WTC11 (cell line): Measurements from ENCODE around the gene PDE6D. TPM values are rescaled to one million over a fixed set of nuclear protein-coding genes. Genes with fewer than 3 reads are reported as not detected.

Experiments
- ATAC-seq: fragments of 200-7000 bp; cut with Tn5 transposase; 2 replicates; pipeline ENCODE4 v1.10.0; 2021; ENCODE audit warnings: mild to moderate bottlenecking, moderate library complexity
- CTCF ChIA-PET: fragments of 300-600 bp; sonication (Branson Sonifier 250); formaldehyde crosslinking; loops from one replicate; lab custom pipeline; 2021; ENCODE audit warnings: antibody characterized with exemption; lab: Charles Lee
- POLR2A ChIA-PET: fragments of 350-600 bp; sonication (Branson Sonifier 250); formaldehyde crosslinking; loops from one replicate; lab custom pipeline; 2021; ENCODE audit warnings: antibody characterized with exemption; lab: Charles Lee
- DNase-seq: peaks from one replicate; pipeline ENCODE4 v3.0.0; 2021; ENCODE audit warnings: low spot score
- H3K27ac Mint-ChIP-seq: 2 replicates; pipeline ENCODE4 v1.8.0; 2021; ENCODE audit warnings: mixed read lengths
- H3K27me3 Mint-ChIP-seq: 2 replicates; pipeline ENCODE4 v1.8.0; 2021; ENCODE audit warnings: low read depth, mild to moderate bottlenecking, moderate library complexity, mixed read lengths
- H3K36me3 Mint-ChIP-seq: 2 replicates; pipeline ENCODE4 v1.8.0; 2021; ENCODE audit warnings: mixed read lengths
- H3K4me1 Mint-ChIP-seq: 2 replicates; pipeline ENCODE4 v1.8.0; 2022; ENCODE audit warnings: mixed read lengths
- H3K4me3 Mint-ChIP-seq: 2 replicates; pipeline ENCODE4 v1.8.0; 2021; ENCODE audit warnings: mild to moderate bottlenecking, moderate library complexity, mixed read lengths
- H3K9me3 Mint-ChIP-seq: 2 replicates; pipeline ENCODE4 v1.8.0; 2021; ENCODE audit warnings: mixed read lengths
- AR ChIP-seq: fragments of 250-450 bp; sonication (Bioruptor Pico); IDR thresholded peaks from 2 replicates; pipeline ENCODE4 v1.9.0; 2021; ENCODE audit warnings: mild to moderate bottlenecking
- CDX4 ChIP-seq: fragments of 250-450 bp; sonication (Bioruptor Pico); IDR thresholded peaks from 2 replicates; pipeline ENCODE4 v1.9.0; 2021; ENCODE audit warnings: moderate library complexity, mild to moderate bottlenecking, inconsistent platforms, borderline replicate concordance
- ELF4 ChIP-seq: sonication (generic); formaldehyde crosslinking; IDR thresholded peaks from 2 replicates; pipeline ENCODE4 v1.8.1; 2022; ENCODE audit warnings: low read depth, mild to moderate bottlenecking, moderate library complexity, missing genetic modification reagents
- ESRRA ChIP-seq: sonication (generic); formaldehyde crosslinking; IDR thresholded peaks from 2 replicates; pipeline ENCODE4 v1.8.1; 2022; ENCODE audit warnings: mild to moderate bottlenecking, missing genetic modification reagents, borderline replicate concordance
- FOXK1 ChIP-seq: sonication (generic); formaldehyde crosslinking; IDR thresholded peaks from 2 replicates; pipeline ENCODE4 v1.8.0; 2022; ENCODE audit warnings: mild to moderate bottlenecking, moderate library complexity, missing genetic modification reagents
- FOXP4 ChIP-seq: sonication (generic); formaldehyde crosslinking; IDR thresholded peaks from 2 replicates; pipeline ENCODE4 v1.8.0; 2022; ENCODE audit warnings: mild to moderate bottlenecking, missing genetic modification reagents
- IRF2 ChIP-seq: sonication (generic); formaldehyde crosslinking; IDR thresholded peaks from 2 replicates; pipeline ENCODE4 v1.8.0; 2022; ENCODE audit warnings: low read depth, missing genetic modification reagents, borderline replicate concordance
- MYBL2 ChIP-seq: sonication (generic); formaldehyde crosslinking; IDR thresholded peaks from 2 replicates; pipeline ENCODE4 v1.8.1; 2023; ENCODE audit warnings: mild to moderate bottlenecking, moderate library complexity, missing genetic modification reagents
- NFATC4 ChIP-seq: fragments of 250-450 bp; sonication (Bioruptor Pico); IDR thresholded peaks from 2 replicates; pipeline ENCODE4 v1.9.0; 2021; ENCODE audit warnings: mild to moderate bottlenecking
- RELA ChIP-seq: sonication (generic); formaldehyde crosslinking; IDR thresholded peaks from 2 replicates; pipeline ENCODE4 v1.8.1; 2022; ENCODE audit warnings: missing genetic modification reagents, mild to moderate bottlenecking, borderline replicate concordance
- SMAD4 ChIP-seq: sonication (generic); formaldehyde crosslinking; IDR thresholded peaks from 2 replicates; pipeline ENCODE4 v1.8.0; 2022; ENCODE audit warnings: mild to moderate bottlenecking, missing genetic modification reagents
- TCF7 ChIP-seq: sonication (generic); formaldehyde crosslinking; IDR thresholded peaks from 2 replicates; pipeline ENCODE4 v1.8.0; 2022; ENCODE audit warnings: mild to moderate bottlenecking, low read depth, missing genetic modification reagents, moderate library complexity
- TEAD4 ChIP-seq: sonication (generic); formaldehyde crosslinking; IDR thresholded peaks from 2 replicates; pipeline ENCODE4 v1.8.0; 2022; ENCODE audit warnings: mild to moderate bottlenecking, missing genetic modification reagents
- ZNF263 ChIP-seq: sonication (generic); formaldehyde crosslinking; IDR thresholded peaks from 2 replicates; pipeline ENCODE4 v1.8.1; 2022; ENCODE audit warnings: low read depth, mild to moderate bottlenecking, moderate library complexity, missing genetic modification reagents
- ZNF416 ChIP-seq: fragments of 250-450 bp; sonication (Bioruptor Pico); IDR thresholded peaks from 2 replicates; pipeline ENCODE4 v1.9.0; 2021; ENCODE audit warnings: mild to moderate bottlenecking, inconsistent platforms
- total RNA-seq: library from RNA; stranded (reverse); gene quantifications from 3 replicates; pipeline ENCODE4 v1.2.3, GENCODE V29; 2021
- TF ChIP-seq, protein P1 (sequence below): fragments of 250-450 bp; sonication (Bioruptor Pico); IDR thresholded peaks from 2 replicates; pipeline ENCODE4 v1.9.0; 2021; ENCODE audit warnings: mild to moderate bottlenecking

Gene PDE6D
- total RNA-seq, 1 experiment from 2014 or later = 30.2 TPM

GRCh38 chr2:231687133-231687852 is 93.8 kb downstream of the PDE6D start (continued):
- TF ChIP-seq SMAD4 (CRISPR knock-in tag) (no peak), ESRRA (CRISPR knock-in tag) (no peak)
- TF ChIP-seq, protein P1, sequence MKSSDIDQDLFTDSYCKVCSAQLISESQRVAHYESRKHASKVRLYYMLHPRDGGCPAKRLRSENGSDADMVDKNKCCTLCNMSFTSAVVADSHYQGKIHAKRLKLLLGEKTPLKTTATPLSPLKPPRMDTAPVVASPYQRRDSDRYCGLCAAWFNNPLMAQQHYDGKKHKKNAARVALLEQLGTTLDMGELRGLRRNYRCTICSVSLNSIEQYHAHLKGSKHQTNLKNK (CRISPR knock-in tag) = no peak

DNA sequence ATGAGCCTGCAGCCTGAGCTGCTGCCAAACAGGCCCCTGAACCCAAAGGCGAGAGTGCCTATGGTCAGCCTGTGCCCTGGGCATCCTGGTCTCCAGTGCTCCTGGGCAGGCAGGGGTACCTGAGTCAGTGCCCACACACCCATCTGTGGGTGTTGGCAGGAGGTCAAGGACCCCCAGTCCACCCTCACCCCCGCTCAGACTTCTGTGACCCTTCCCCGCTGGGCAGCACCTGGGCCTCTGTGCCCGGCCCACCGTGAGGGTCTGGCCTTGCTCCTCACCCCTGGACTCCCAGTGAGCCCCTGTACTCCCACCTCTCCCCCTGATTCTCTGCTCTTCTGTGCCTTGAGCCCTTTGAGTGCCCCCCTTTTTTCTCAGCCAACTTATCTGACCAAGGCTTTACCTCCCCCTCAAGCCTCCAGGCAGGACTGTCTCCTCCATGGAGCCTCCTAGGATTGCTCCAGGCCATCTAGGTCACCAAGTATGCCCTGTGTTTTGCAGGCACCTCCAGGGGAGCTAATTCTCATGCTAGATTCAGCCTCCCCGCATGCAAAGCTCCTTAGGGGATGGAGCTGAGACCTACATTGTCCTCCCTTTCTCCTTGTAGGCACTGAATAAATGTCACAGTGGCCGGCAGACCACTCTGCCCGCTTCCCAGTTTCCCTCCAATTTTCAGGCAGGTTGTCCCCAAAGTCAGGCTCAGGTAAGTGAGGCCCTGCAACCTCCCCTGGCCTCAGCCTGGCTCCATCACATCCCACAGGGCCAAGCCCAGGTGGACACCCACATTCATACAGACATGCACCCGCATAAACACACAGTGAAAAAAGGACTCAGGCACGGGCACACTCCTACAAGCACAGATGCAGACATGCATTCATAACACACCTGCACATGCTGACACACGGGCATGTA is 94.6 kb downstream of the PDE6D start:
- ATAC-seq (no peak), DNase-seq (no peak)
- Mint-ChIP-seq H3K4me1 (peaks cover 57% of the 10 kb centered on the region), H3K9me3 (no peaks in the 10 kb centered on the region), H3K27me3 (no peaks in the 10 kb centered on the region), H3K4me3 (peak overlapping the region; percentile 64; the same call in 1 of the 2 replicates), H3K27ac (no peak overlapping the region; the same call in 1 of the 2 replicates), H3K36me3 (no peaks in the 10 kb centered on the region)
- ChIA-PET POLR2A (interaction anchor here (0.6 to 4.8 kb wide), 8 partner anchors 13 to 73 kb away, joined by 3 to 35 read pairs (median 4); partner anchors contain the start of gene PTMA), CTCF (interaction anchor here (0.5 to 13.1 kb wide), 21 partner anchors 8 to 132 kb away, joined by 3 to 206 read pairs (median 4); partner anchors contain the start of genes COPS7B and PTMA)
- no peak for TF ChIP-seq ELF4 (CRISPR knock-in tag)
- no peak for TF ChIP-seq FOXP4 (CRISPR knock-in tag)
- no peak for TF ChIP-seq AR
- TF ChIP-seq CDX4 = no peak
- TF ChIP-seq TCF7 (CRISPR knock-in tag) = no peak
- no peak for TF ChIP-seq ZNF263 (CRISPR knock-in tag)
- no peak for TF ChIP-seq TEAD4 (CRISPR knock-in tag)
- no peak for TF ChIP-seq ZNF416 (CRISPR knock-in tag)
- no peak for TF ChIP-seq IRF2 (CRISPR knock-in tag)
- no peak for TF ChIP-seq RELA (CRISPR knock-in tag)
- no peak for TF ChIP-seq NFATC4
- TF ChIP-seq FOXK1 = no peak
- TF ChIP-seq MYBL2 (CRISPR knock-in tag) = no peak
